ENCODE measurements around the gene SLC25A19.

GRCh38 chr17:75227729-75228128 lies 61.5 kb downstream of the SLC25A19 start:
- TF ChIP-seq CTCF (IDR thresholded peaks at IDR 0.05) (no peak), POLR2A (IDR thresholded peaks at IDR 0.05) (no peak), EP300 (IDR thresholded peaks at IDR 0.05) (no peak)
